ENCODE results near the gene ATG10.

The ATG10 gene

GRCh38 chr5:81971712-81972491 lies at the start of gene ATG10:
TSS of gene ATG10 (plus strand) at chr5:81972023. CDS start at chr5:81987571, 15,548 bp downstream.
- no peak for TF ChIP-seq CTCF (IDR thresholded peaks at IDR 0.05; ENCODE audit: insufficient read depth, low read depth, low read length, missing control alignments)
- peak; percentile 87 for DNase-seq (ENCODE audit: low read depth)

GRCh38 chr5:81922854-81923279 lies 49.0 kb upstream of the ATG10 start:
- H3K4me3 ChIP-seq (ENCODE audit: low read length), result no peak overlapping the region
- no peak for TF ChIP-seq CTCF (IDR thresholded peaks at IDR 0.05; ENCODE audit: insufficient read depth, low read depth, low read length, missing control alignments)
- DNase-seq (ENCODE audit: low read depth), result no peak

More at GRCh38 chr5:81971712-81972491, at the start of gene ATG10:
- H3K4me3 ChIP-seq (ENCODE audit: low read length), result peak within 1 kb of the TSS; percentile 71

- H3K4me3 ChIP-seq (ENCODE audit: low read length), result no peak overlapping the region
- no peak for TF ChIP-seq CTCF (IDR thresholded peaks at IDR 0.05; ENCODE audit: insufficient read depth, low read depth, low read length, missing control alignments)
- no peak for DNase-seq (ENCODE audit: low read depth)
Observed at GRCh38 chr5:81924442-81924841, 47.4 kb upstream of the ATG10 start.

- no peak for DNase-seq (ENCODE audit: low read depth)
- H3K4me3 ChIP-seq (ENCODE audit: low read length), result no peak overlapping the region
- no peak for TF ChIP-seq CTCF (IDR thresholded peaks at IDR 0.05; ENCODE audit: insufficient read depth, low read depth, low read length, missing control alignments)
Observed at GRCh38 chr5:81925009-81925408, 46.8 kb upstream of the ATG10 start.

- H3K4me3 ChIP-seq (ENCODE audit: low read length), result no peak overlapping the region
- DNase-seq (ENCODE audit: low read depth), result no peak
- TF ChIP-seq CTCF (IDR thresholded peaks at IDR 0.05; ENCODE audit: insufficient read depth, low read depth, low read length, missing control alignments), result no peak
Observed at GRCh38 chr5:81925981-81926380, 45.8 kb upstream of the ATG10 start.

GRCh38 chr5:81936066-81936465 lies 35.8 kb upstream of the ATG10 start:
- no peak overlapping the region for H3K4me3 ChIP-seq (ENCODE audit: low read length)
- TF ChIP-seq CTCF (IDR thresholded peaks at IDR 0.05; ENCODE audit: insufficient read depth, low read depth, low read length, missing control alignments), result no peak
- no peak for DNase-seq (ENCODE audit: low read depth)

GRCh38 chr5:81936750-81937149 lies 35.1 kb upstream of the ATG10 start:
- TF ChIP-seq CTCF (IDR thresholded peaks at IDR 0.05; ENCODE audit: insufficient read depth, low read depth, low read length, missing control alignments), result no peak
- no peak overlapping the region for H3K4me3 ChIP-seq (ENCODE audit: low read length)
- DNase-seq (ENCODE audit: low read depth), result no peak

Measured in epithelial cell of esophagus (primary cell).